ENCODE results near the gene PDX1.

PDX1 gene

GRCh38 chr13:27922883-27923612 lies 3.2 kb downstream of the PDX1 start:
- TF ChIP-seq CTCF (IDR thresholded peaks at IDR 0.05; ENCODE audit: poor library complexity, severe bottlenecking) = no peak
- Histone ChIP-seq H3K4me1 (ENCODE audit: insufficient read depth, poor library complexity, severe bottlenecking) (no peaks in the 10 kb centered on the region), H3K9me3 (ENCODE audit: severe bottlenecking) (no peaks in the 10 kb centered on the region), H3K27ac (ENCODE audit: poor library complexity, severe bottlenecking) (no peak overlapping the region), H3K36me3 (ENCODE audit: low read depth) (no peaks in the 10 kb centered on the region), H3K27me3 (ENCODE audit: insufficient read depth, poor library complexity, severe bottlenecking) (peaks cover 100% of the 10 kb centered on the region), H3K4me3 (ENCODE audit: severe bottlenecking) (no peak overlapping the region)
- ATAC-seq (ENCODE audit: low read depth) (no peak), DNase-seq (ENCODE audit: low spot score) (no peak)

DNA sequence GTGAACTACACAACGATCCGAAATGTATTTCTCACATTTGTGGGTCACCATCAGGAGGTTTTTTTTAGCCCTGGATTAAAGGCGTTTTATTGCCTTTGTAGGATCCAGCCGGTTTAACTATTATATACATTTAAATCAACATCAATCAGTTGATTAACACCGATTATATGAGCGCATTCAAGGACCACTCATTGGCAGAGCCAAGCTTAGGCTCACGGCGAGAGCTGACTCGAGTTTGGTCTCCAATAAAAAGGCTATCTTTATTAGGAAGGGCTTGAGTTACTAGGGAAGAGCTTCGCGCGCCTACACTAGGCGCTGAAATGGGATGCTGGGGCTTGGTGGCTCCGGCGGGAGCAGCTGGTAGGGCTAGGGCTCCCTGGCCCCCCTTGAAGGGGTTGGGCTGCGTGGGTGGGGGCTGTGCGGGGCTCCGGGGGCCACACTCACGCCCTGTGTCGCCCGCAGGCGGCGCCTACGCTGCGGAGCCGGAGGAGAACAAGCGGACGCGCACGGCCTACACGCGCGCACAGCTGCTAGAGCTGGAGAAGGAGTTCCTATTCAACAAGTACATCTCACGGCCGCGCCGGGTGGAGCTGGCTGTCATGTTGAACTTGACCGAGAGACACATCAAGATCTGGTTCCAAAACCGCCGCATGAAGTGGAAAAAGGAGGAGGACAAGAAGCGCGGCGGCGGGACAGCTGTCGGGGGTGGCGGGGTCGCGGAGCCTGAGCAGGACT lies 4.2 kb downstream of the PDX1 start:
- H3K27ac ChIP-seq (ENCODE audit: poor library complexity, severe bottlenecking) = no peak overlapping the region
- ATAC-seq (ENCODE audit: low read depth) = no peak
- no peak for TF ChIP-seq CTCF (IDR thresholded peaks at IDR 0.05; ENCODE audit: poor library complexity, severe bottlenecking)
- H3K4me1 ChIP-seq (ENCODE audit: insufficient read depth, poor library complexity, severe bottlenecking) = no peaks in the 10 kb centered on the region
- H3K27me3 ChIP-seq (ENCODE audit: insufficient read depth, poor library complexity, severe bottlenecking) = peaks cover 100% of the 10 kb centered on the region
- H3K4me3 ChIP-seq (ENCODE audit: severe bottlenecking) = no peak overlapping the region
- H3K36me3 ChIP-seq (ENCODE audit: low read depth) = no peaks in the 10 kb centered on the region
- H3K9me3 ChIP-seq (ENCODE audit: severe bottlenecking) = no peaks in the 10 kb centered on the region
- DNase-seq (ENCODE audit: low spot score) = no peak

DNA sequence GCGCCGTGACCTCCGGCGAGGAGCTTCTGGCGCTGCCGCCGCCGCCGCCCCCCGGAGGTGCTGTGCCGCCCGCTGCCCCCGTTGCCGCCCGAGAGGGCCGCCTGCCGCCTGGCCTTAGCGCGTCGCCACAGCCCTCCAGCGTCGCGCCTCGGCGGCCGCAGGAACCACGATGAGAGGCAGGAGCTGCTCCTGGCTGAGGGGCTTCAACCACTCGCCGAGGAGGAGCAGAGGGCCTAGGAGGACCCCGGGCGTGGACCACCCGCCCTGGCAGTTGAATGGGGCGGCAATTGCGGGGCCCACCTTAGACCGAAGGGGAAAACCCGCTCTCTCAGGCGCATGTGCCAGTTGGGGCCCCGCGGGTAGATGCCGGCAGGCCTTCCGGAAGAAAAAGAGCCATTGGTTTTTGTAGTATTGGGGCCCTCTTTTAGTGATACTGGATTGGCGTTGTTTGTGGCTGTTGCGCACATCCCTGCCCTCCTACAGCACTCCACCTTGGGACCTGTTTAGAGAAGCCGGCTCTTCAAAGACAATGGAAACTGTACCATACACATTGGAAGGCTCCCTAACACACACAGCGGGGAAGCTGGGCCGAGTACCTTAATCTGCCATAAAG lies 4.8 kb downstream of the PDX1 start:
- DNase-seq (ENCODE audit: low spot score) = no peak

GRCh38 chr13:27925220-27925991 lies 5.6 kb downstream of the PDX1 start:
- H3K9me3 ChIP-seq (ENCODE audit: severe bottlenecking) = no peaks in the 10 kb centered on the region
- H3K36me3 ChIP-seq (ENCODE audit: low read depth) = no peaks in the 10 kb centered on the region
- no peak overlapping the region for H3K27ac ChIP-seq (ENCODE audit: poor library complexity, severe bottlenecking)
- ATAC-seq (ENCODE audit: low read depth) (no peak), DNase-seq (ENCODE audit: low spot score) (no peak)
- H3K27me3 ChIP-seq (ENCODE audit: insufficient read depth, poor library complexity, severe bottlenecking) = peaks cover 100% of the 10 kb centered on the region
- no peak for TF ChIP-seq CTCF (IDR thresholded peaks at IDR 0.05; ENCODE audit: poor library complexity, severe bottlenecking)
- H3K4me3 ChIP-seq (ENCODE audit: severe bottlenecking) = no peak overlapping the region
- H3K4me1 ChIP-seq (ENCODE audit: insufficient read depth, poor library complexity, severe bottlenecking) = no peaks in the 10 kb centered on the region

More for the DNA sequence above, 4.8 kb downstream of the PDX1 start:
- H3K27ac ChIP-seq (ENCODE audit: poor library complexity, severe bottlenecking) = no peak overlapping the region
- H3K27me3 ChIP-seq (ENCODE audit: insufficient read depth, poor library complexity, severe bottlenecking) = peaks cover 100% of the 10 kb centered on the region
- H3K4me1 ChIP-seq (ENCODE audit: insufficient read depth, poor library complexity, severe bottlenecking) = no peaks in the 10 kb centered on the region
- no peak for TF ChIP-seq CTCF (IDR thresholded peaks at IDR 0.05; ENCODE audit: poor library complexity, severe bottlenecking)
- no peaks in the 10 kb centered on the region for H3K36me3 ChIP-seq (ENCODE audit: low read depth)
- H3K4me3 ChIP-seq (ENCODE audit: severe bottlenecking) = no peak overlapping the region
- ATAC-seq (ENCODE audit: low read depth) = no peak
- no peaks in the 10 kb centered on the region for H3K9me3 ChIP-seq (ENCODE audit: severe bottlenecking)

Data from RWPE2 (cell line).